Adrenal gland (tissue), 5 donors: ENCODE results near the gene ZNF844.

ENCODE experiments used
- POLR2A ChIP-seq, 2 donors: fragments of 450-650 bp; IDR thresholded peaks; one replicate each; pipeline ENCODE4 v1.6.1; 2017; ENCODE audit warnings: antibody characterized with exemption in 2 of 2, mild to moderate bottlenecking in 2 of 2, moderate library complexity in 1 of 2
- TF ChIP-seq, protein P1 (sequence below), 6 experiments: fragments of 450-650 bp in 4 of 6; fragments of 200-600 bp in 2 of 6; sonication (generic) in 1 of 6; IDR thresholded peaks; 1 replicate in 5 of 6; 2 replicates in 1 of 6; pipeline versions ENCODE4 v1.5.1 to v1.8.0; 2016 to 2021; ENCODE audit warnings: antibody characterized with exemption in 6 of 6, mild to moderate bottlenecking in 2 of 6, moderate library complexity in 1 of 6
- donor health status: DM: no; HTN: no; CAD: no.

DNA sequence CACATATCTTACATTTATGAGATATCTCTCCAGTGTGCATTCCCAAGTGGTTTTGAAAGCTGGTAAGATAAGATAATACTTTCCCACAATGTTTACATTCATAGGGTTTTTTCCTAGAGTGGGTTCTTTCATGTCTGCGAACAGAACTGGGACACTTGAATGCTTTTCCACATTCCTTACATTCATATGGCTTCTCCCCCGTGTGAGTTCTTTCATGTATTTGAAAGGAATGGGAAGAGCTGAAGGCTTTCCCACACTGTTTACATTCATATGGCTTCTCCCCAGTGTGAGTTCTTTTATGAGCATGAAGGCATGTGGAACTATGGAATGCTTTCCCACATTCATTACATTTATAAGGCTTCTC lies 48.8 kb upstream of the ZNF844 start:
- TF ChIP-seq, protein P1, sequence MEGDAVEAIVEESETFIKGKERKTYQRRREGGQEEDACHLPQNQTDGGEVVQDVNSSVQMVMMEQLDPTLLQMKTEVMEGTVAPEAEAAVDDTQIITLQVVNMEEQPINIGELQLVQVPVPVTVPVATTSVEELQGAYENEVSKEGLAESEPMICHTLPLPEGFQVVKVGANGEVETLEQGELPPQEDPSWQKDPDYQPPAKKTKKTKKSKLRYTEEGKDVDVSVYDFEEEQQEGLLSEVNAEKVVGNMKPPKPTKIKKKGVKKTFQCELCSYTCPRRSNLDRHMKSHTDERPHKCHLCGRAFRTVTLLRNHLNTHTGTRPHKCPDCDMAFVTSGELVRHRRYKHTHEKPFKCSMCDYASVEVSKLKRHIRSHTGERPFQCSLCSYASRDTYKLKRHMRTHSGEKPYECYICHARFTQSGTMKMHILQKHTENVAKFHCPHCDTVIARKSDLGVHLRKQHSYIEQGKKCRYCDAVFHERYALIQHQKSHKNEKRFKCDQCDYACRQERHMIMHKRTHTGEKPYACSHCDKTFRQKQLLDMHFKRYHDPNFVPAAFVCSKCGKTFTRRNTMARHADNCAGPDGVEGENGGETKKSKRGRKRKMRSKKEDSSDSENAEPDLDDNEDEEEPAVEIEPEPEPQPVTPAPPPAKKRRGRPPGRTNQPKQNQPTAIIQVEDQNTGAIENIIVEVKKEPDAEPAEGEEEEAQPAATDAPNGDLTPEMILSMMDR (IDR thresholded peaks at IDR 0.05) = no peak
- no peak for TF ChIP-seq POLR2A (IDR thresholded peaks at IDR 0.05)
